ENCODE measurements around the gene TBC1D3C. TPM values are rescaled to one million over a fixed set of nuclear protein-coding genes. Genes with fewer than 3 reads are reported as not detected.
"Not testable (repeated sequence)": the region's sequence is repeated elsewhere in the genome, so short reads cannot be mapped to it uniquely, and the experiment has no call there.

TBC1D3C gene
- not detected for total RNA-seq

GRCh38 chr17:38068534-38068933 is at the start of gene TBC1D3C:
Gene TBC1D3C, minus strand, starts transcription at chr17:38068634. Its CDS starts 1,568 bp downstream, at chr17:38067066.
- not testable (repeated sequence) for H3K27ac Mint-ChIP-seq; H3K9me3 Mint-ChIP-seq; DNase-seq (ENCODE audit: low spot score in 2 of 2); H3K36me3 Mint-ChIP-seq; ATAC-seq

DNA sequence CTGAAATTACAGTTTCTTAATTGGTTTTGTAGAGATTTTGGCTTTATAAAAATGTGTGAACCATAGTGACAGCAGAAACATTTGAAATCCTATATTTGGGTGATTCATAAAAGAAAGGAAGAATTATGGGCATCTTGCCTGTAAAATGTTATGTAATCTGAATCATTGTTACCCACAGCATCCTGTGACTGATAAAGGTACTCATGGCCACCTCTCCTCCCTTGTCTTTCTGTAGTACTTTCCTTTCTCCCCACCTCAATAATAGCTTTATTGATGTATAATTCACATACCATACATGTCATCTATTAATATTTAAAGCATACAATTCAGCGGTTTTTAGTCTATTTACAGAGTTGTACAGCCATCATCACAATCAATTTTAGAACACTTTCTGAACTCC is 30.8 kb upstream of the TBC1D3C start:
- not testable (repeated sequence) for H3K36me3 Mint-ChIP-seq; DNase-seq (ENCODE audit: low spot score in 2 of 2); H3K27ac Mint-ChIP-seq; H3K9me3 Mint-ChIP-seq
- ATAC-seq, result peak in 1 of 2 donors; percentile 78

GRCh38 chr17:38094059-38094694 is 25.7 kb upstream of the TBC1D3C start:
- not testable (repeated sequence) for H3K36me3 Mint-ChIP-seq; ATAC-seq; H3K27ac Mint-ChIP-seq; H3K9me3 Mint-ChIP-seq; DNase-seq (ENCODE audit: low spot score in 2 of 2)

GRCh38 chr17:38088120-38088519 is 19.7 kb upstream of the TBC1D3C start:
- not testable (repeated sequence) for DNase-seq (ENCODE audit: low spot score in 2 of 2); ATAC-seq; H3K9me3 Mint-ChIP-seq; H3K36me3 Mint-ChIP-seq; H3K27ac Mint-ChIP-seq

- not testable (repeated sequence) for H3K27ac Mint-ChIP-seq; DNase-seq (ENCODE audit: low spot score in 2 of 2); H3K36me3 Mint-ChIP-seq; H3K9me3 Mint-ChIP-seq
- peak in 1 of 2 donors; percentile 53 for ATAC-seq
Measured at GRCh38 chr17:38087344-38087743, 18.9 kb upstream of the TBC1D3C start.

Other genes starting within 250 kb of the TBC1D3C start
- gene TBC1D3K, start 144.2 kb downstream of the TBC1D3C start, total RNA-seq, result not detected
- 1 to 10 TPM in 1 of 2 donors, under 1 TPM in 1; 0.60 to 9.4 TPM for gene TBC1D3L, start 79.6 kb downstream of the TBC1D3C start, total RNA-seq
- 1 to 10 TPM in 1 of 2 donors, under 1 TPM in 1; 0.41 to 4.3 TPM for gene TBC1D3D, start 64.7 kb downstream of the TBC1D3C start, total RNA-seq
- gene TBC1D3E, start 59.3 kb upstream of the TBC1D3C start, total RNA-seq, result not detected
- 10 to 100 TPM in 1 of 2 donors, not detected in 1; 12.4 TPM for gene TBC1D3, start 123.9 kb upstream of the TBC1D3C start, total RNA-seq
- gene MRPL45, start 228.5 kb upstream of the TBC1D3C start, total RNA-seq, result 10 to 100 TPM; 64.6 to 72.3 TPM